GM12878 (cell line): Measurements from ENCODE around the gene DENND4C. TPM values are rescaled to one million over a fixed set of nuclear protein-coding genes. Genes with fewer than 3 reads are reported as not detected.

Experiments used
- ATAC-seq: fragments of 200-7000 bp; cut with Tn5 transposase; 3 replicates; pipeline ENCODE4 v1.9.1; 2020; ENCODE audit warnings: mild to moderate bottlenecking, moderate library complexity
- BruUV-seq: library from RNA; stranded (reverse); fragments of 400-500 nt; replicated peaks from 2 replicates; lab custom pipeline; 2021; lab: Mats Ljungman, UMichigan
- CTCF ChIA-PET: fragments of 300-600 bp; sonication (Branson Sonifier 250); formaldehyde crosslinking; extraction: SDS; loops from one replicate; lab custom pipeline; 2021; ENCODE audit warnings: inconsistent platforms; lab: Yijun Ruan, JAX
- POLR2A ChIA-PET: fragments of 350-600 bp; formaldehyde crosslinking; extraction: SDS; loops from one replicate; lab custom pipeline; 2021; ENCODE audit warnings: inconsistent platforms; lab: Charles Lee
- RAD21 ChIA-PET: fragments of 300-600 bp; sonication (Branson Sonifier 250); formaldehyde crosslinking; loops from one replicate; lab custom pipeline; 2023; ENCODE audit warnings: antibody characterized with exemption; ENCODE audit not compliant: unreplicated experiment; lab: Charles Lee
- SMC1A ChIA-PET: fragments of 300-600 bp; sonication (Branson Sonifier 250); formaldehyde crosslinking; loops from one replicate; lab custom pipeline; 2023; ENCODE audit not compliant: unreplicated experiment, uncharacterized antibody; lab: Charles Lee
- DNase-seq: peaks from one replicate; pipeline ENCODE4 v3.0.0-alpha.2; 2011; ENCODE audit warnings: low read depth, low spot score
- FAIRE-seq: peaks from 3 replicates; lab custom pipeline; 2011; peaks lifted over from hg19 to GRCh38; lab: Jason Lieb, UNC
- H2AFZ ChIP-seq: 2 replicates; pipeline ENCODE4 v1.6.0; 2011; ENCODE audit warnings: low read depth, low read length, control low read depth; ENCODE audit not compliant: control insufficient read depth
- H3K27ac ChIP-seq: 2 replicates; pipeline ENCODE4 v1.5.1; 2011; ENCODE audit warnings: control low read depth; ENCODE audit not compliant: control insufficient read depth, insufficient read depth
- H3K27me3 ChIP-seq, 2 experiments: replicated peaks in 1 of 2; 2 replicates each; pipeline versions ENCODE4 v1.6.0 to v1.6.1; 2011; ENCODE audit warnings: low read length in 1 of 2; ENCODE audit not compliant: control insufficient read depth in 2 of 2, insufficient read depth in 2 of 2
- H3K36me3 ChIP-seq, 2 experiments: 2 replicates each; pipeline ENCODE4 v1.5.1; 2011; ENCODE audit warnings: low read length in 1 of 2; ENCODE audit not compliant: control insufficient read depth in 2 of 2, insufficient read depth in 2 of 2
- H3K4me1 ChIP-seq: 2 replicates; pipeline ENCODE4 v1.6.1; 2011; ENCODE audit warnings: mild to moderate bottlenecking, low read length, moderate library complexity, mixed read lengths; ENCODE audit not compliant: control insufficient read depth, insufficient read depth
- H3K4me2 ChIP-seq: 2 replicates; pipeline ENCODE4 v1.6.0; 2011; ENCODE audit warnings: control low read depth; ENCODE audit not compliant: control insufficient read depth, insufficient read depth
- H3K4me3 ChIP-seq: fragments of 200-600 bp; sonication (generic); 2 replicates; pipeline ENCODE4 v1.5.1; 2016
- H3K79me2 ChIP-seq: 2 replicates; pipeline ENCODE4 v1.6.0; 2011; ENCODE audit warnings: low read length; ENCODE audit not compliant: control insufficient read depth, insufficient read depth
- H3K9ac ChIP-seq: 2 replicates; pipeline ENCODE4 v1.8.0; 2011; ENCODE audit warnings: low read length, control low read depth, mixed read lengths; ENCODE audit not compliant: control insufficient read depth, insufficient read depth
- H3K9me3 ChIP-seq: replicated peaks from 3 replicates; pipeline ENCODE4 v1.5.1; 2011; ENCODE audit warnings: mild to moderate bottlenecking, low read length; ENCODE audit not compliant: control insufficient read depth, insufficient read depth
- H4K20me1 ChIP-seq: 2 replicates; pipeline ENCODE4 v1.6.0; 2011; ENCODE audit not compliant: control insufficient read depth, insufficient read depth
- BHLHE40 ChIP-seq, 2 experiments: fragments of 450-650 bp in 1 of 2; IDR thresholded peaks; 2 replicates each; pipeline ENCODE4 v1.6.1; 2011 to 2017; ENCODE audit warnings: low read depth in 2 of 2, borderline replicate concordance in 1 of 2, improper control_type of control experiment in 1 of 2, low read length in 1 of 2, mild to moderate bottlenecking in 1 of 2
- CBX5 ChIP-seq: sonication (generic); IDR thresholded peaks from 2 replicates; pipeline ENCODE4 v1.6.1; 2016; ENCODE audit warnings: low read depth, moderate library complexity, mild to moderate bottlenecking, inconsistent platforms
- E2F4 ChIP-seq: IDR thresholded peaks from 2 replicates; pipeline ENCODE4 v1.6.1; 2012; ENCODE audit warnings: low read depth, low read length, improper control_type of control experiment
- E2F8 ChIP-seq: fragments of 450-650 bp; IDR thresholded peaks from 2 replicates; pipeline ENCODE4 v1.6.1; 2018; ENCODE audit warnings: mild to moderate bottlenecking, low read depth, moderate library complexity; ENCODE audit not compliant: partially characterized antibody
- HDGF ChIP-seq: fragments of 450-650 bp; IDR thresholded peaks from 2 replicates; pipeline ENCODE4 v1.6.1; 2016; ENCODE audit warnings: antibody characterized with exemption
- IKZF2 ChIP-seq, 2 experiments: fragments of 450-650 bp; IDR thresholded peaks; 2 replicates each; pipeline ENCODE4 v1.6.1; 2017; ENCODE audit warnings: mild to moderate bottlenecking in 2 of 2, moderate library complexity in 2 of 2
- KAT2A ChIP-seq: conservative IDR thresholded peaks from 2 replicates; pipeline ENCODE4 v1.6.1; 2011; ENCODE audit warnings: low read depth, low read length; ENCODE audit not compliant: control insufficient read depth
- LARP7 ChIP-seq: fragments of 450-650 bp; IDR thresholded peaks from 2 replicates; pipeline ENCODE4 v1.6.1; 2017; ENCODE audit warnings: mild to moderate bottlenecking
- MXI1 ChIP-seq: fragments of 150-350 bp; IDR thresholded peaks from 2 replicates; pipeline ENCODE4 v1.6.1; 2011; ENCODE audit warnings: low read depth, mild to moderate bottlenecking, inconsistent platforms, low read length, improper control_type of control experiment
- NR2C1 ChIP-seq: fragments of 450-650 bp; IDR thresholded peaks from 2 replicates; pipeline ENCODE4 v1.6.1; 2017; ENCODE audit warnings: antibody characterized with exemption, mild to moderate bottlenecking, moderate library complexity
- PML ChIP-seq: IDR thresholded peaks from 2 replicates; pipeline ENCODE4 v1.6.1; 2012; ENCODE audit warnings: low read length, inconsistent platforms
- POLR2A ChIP-seq: IDR thresholded peaks from 2 replicates; pipeline ENCODE4 v1.6.1; 2011; ENCODE audit warnings: low read depth, mild to moderate bottlenecking, low read length
- PRDM15 ChIP-seq: fragments of 450-650 bp; formaldehyde crosslinking; IDR thresholded peaks from 2 replicates; pipeline ENCODE4 v1.4.0; 2020; ENCODE audit warnings: mild to moderate bottlenecking, moderate library complexity
- RBBP5 ChIP-seq: fragments of 200-600 bp; sonication (generic); conservative IDR thresholded peaks from 2 replicates; pipeline ENCODE4 v1.6.1; 2016
- SP1 ChIP-seq: IDR thresholded peaks from one replicate; pipeline ENCODE4 v1.6.1; 2011; ENCODE audit warnings: low read depth, low read length
- TAF1 ChIP-seq: IDR thresholded peaks from 2 replicates; pipeline ENCODE4 v1.6.1; 2011; ENCODE audit warnings: mild to moderate bottlenecking, low read depth, low read length, borderline replicate concordance
- TCF12 ChIP-seq: IDR thresholded peaks from 2 replicates; pipeline ENCODE4 v1.6.1; 2011; ENCODE audit warnings: low read depth, mild to moderate bottlenecking, low read length
- ZNF384 ChIP-seq: IDR thresholded peaks from 2 replicates; pipeline ENCODE4 v1.6.1; 2012; ENCODE audit warnings: low read depth, mild to moderate bottlenecking, low read length, improper control_type of control experiment, borderline replicate concordance
- WGBS: methylation state at CpG from one replicate; pipeline ENCODE4 v1.1.6; 2016; ENCODE audit warnings: low lambda C conversion rate; ENCODE audit not compliant: insufficient replicate concordance, insufficient coverage; ENCODE audit errors: missing lambda C conversion rate; 5-methylcytosine and 5-hydroxymethylcytosine counted together
- in situ Hi-C: fragments of 300-500 bp; cut with MboI; formaldehyde crosslinking; loops from 9 replicates; pipeline ENCODE4 v1.14.3; 2018; ENCODE audit warnings: mixed read lengths
- intact Hi-C: fragments of 100-400 bp; cut with micrococcal nuclease; formaldehyde crosslinking; loops from one replicate; pipeline ENCODE4 v1.14.2; 2022; ENCODE audit not compliant: unreplicated experiment
- polyA plus RNA-seq, 11 experiments: library from polyadenylated mRNA; depleted of rRNA in 4 of 11; unstranded in 6 of 11; stranded (reverse) in 5 of 11; fragments of >200 nt; fragmentation: Nextera tagmentation in 4 of 11; fragmentation: Illumina TruSeq in 1 of 11; extraction: Ambion mirVana in 4 of 11; extraction: Trizol in 1 of 11; gene quantifications; 1 replicate in 1 of 11; 2 replicates in 10 of 11; pipeline versions ENCODE4 v1.2.1 to v1.2.3, GENCODE V29; 2011 to 2016; ENCODE audit warnings: inconsistent platforms in 2 of 11, missing spikeins in 2 of 11, low read depth in 1 of 11
- total RNA-seq, 4 experiments: library from RNA; depleted of rRNA in 3 of 4; stranded (reverse); fragments of >200 nt in 3 of 4; fragmentation: Illumina TruSeq in 1 of 4; extraction: Trizol in 1 of 4; gene quantifications; 2 replicates each; pipeline versions ENCODE4 v1.2.1 to v1.2.3, GENCODE V29; 2013 to 2021

Gene DENND4C
- total and polyA plus RNA-seq, 10 of the 15 experiments (the other 5 are each of a cell fraction or from before 2014, with no cell fraction given): 8.2 to 49.3 (median 24.7) TPM

- H3K9me3 ChIP-seq: no peaks in the 10 kb centered on the region
- in situ Hi-C loops (no loop called here), intact Hi-C loops (loop anchor here (5.0 kb wide), 3 partner anchors 39 to 224 kb away; no protein-coding TSS in a partner anchor)
- no peaks in the 10 kb centered on the region for H3K27me3 ChIP-seq
- H3K79me2 ChIP-seq: peaks cover 68% of the 10 kb centered on the region
- DNase-seq: no peak
- no peaks in the 10 kb centered on the region; the same call in 1 of the 2 replicates for H3K4me1 ChIP-seq
- H3K4me2 ChIP-seq: peak overlapping the region; percentile 88
- no peak for ATAC-seq
- ChIA-PET CTCF (interaction anchor here (0.7 to 2.4 kb wide), 19 partner anchors 9 to 238 kb away, joined by 3 to 15 read pairs (median 4); partner anchors contain the start of gene ACER2), POLR2A (interaction anchor here (0.6 to 2.7 kb wide), 15 partner anchors 9 to 1374 kb away, joined by 3 to 14 read pairs (median 4); partner anchors contain the start of gene RRAGA), RAD21 (interaction anchor here (0.6 to 4.1 kb wide), 16 partner anchors 9 to 224 kb away, joined by 3 to 19 read pairs (median 5); no protein-coding TSS in a partner anchor), SMC1A (interaction anchor here (0.6 to 4.3 kb wide), 29 partner anchors 9 to 1405 kb away, joined by 3 to 37 read pairs (median 4); partner anchors contain the start of gene RRAGA)
- H4K20me1 ChIP-seq: no peaks in the 10 kb centered on the region
- peak overlapping the region; percentile 51; the same call in 1 of the 2 replicates for H3K9ac ChIP-seq
- peak overlapping the region; percentile 94 for H3K27ac ChIP-seq
- no peaks in the 10 kb centered on the region for H3K36me3 ChIP-seq
- no TSS peak for BruUV-seq
- WGBS: 14% methylated on average over 5 of the region's 5 CpGs
- no peak overlapping the region for H2AFZ ChIP-seq
- no peak for FAIRE-seq
- no peak for TF ChIP-seq PRDM15
- TF ChIP-seq BHLHE40 (IDR thresholded peaks at IDR 0.05; ENCODE audit: borderline replicate concordance in 1 of 2, low read depth in 2 of 2, low read length in 1 of 2): peak in 1 of 2 experiments; percentile 29; a peak in 1 of 4 replicates
- TF ChIP-seq PML: 0 out of 2 replicates have a peak, but pooled peaks have one; percentile 2
- TF ChIP-seq TAF1: no peak
- no peak for TF ChIP-seq KAT2A
- 0 out of 2 replicates have a peak, but pooled peaks have one; percentile 28 for TF ChIP-seq HDGF
- TF ChIP-seq E2F4: no peak
- no peak for TF ChIP-seq RBBP5
- TF ChIP-seq ZNF384: peak; percentile 62; the same call in 1 of the 2 replicates
- TF ChIP-seq NR2C1: no peak
- TF ChIP-seq SP1: no peak
- TF ChIP-seq E2F8: no peak
- no peak for TF ChIP-seq CBX5
- TF ChIP-seq POLR2A: no peak
- no peak for TF ChIP-seq MXI1
- peak in 1 of 2 experiments; percentile 10; a peak in 2 of 4 replicates for TF ChIP-seq IKZF2 (IDR thresholded peaks at IDR 0.05)
- TF ChIP-seq LARP7: no peak
- no peak for TF ChIP-seq TCF12
- H3K4me3 ChIP-seq: peak overlapping the region; percentile 79
Observed at GRCh38 chr9:19233344-19233743, 2.9 kb downstream of the DENND4C start.
